HG02588 (cell line): ENCODE data around the gene WRAP53.
"Not testable (repeated sequence)": the region's sequence is repeated elsewhere in the genome, so short reads cannot be mapped to it uniquely, and the experiment has no call there.

ENCODE experiments used
- ATAC-seq: cut with Tn5 transposase; IDR thresholded peaks from one replicate; pipeline ENCODE4 v1.9.1; 2021; ENCODE audit warnings: mild to moderate bottlenecking, moderate library complexity; ENCODE audit not compliant: unreplicated experiment

WRAP53 gene

GRCh38 chr17:7687908-7688807, at the start of gene WRAP53:
WRAP53 (plus strand) TSS chr17:7688477; CDS start chr17:7688649, 172 bp downstream.
- peak; percentile 57 for ATAC-seq

GRCh38 chr17:7640783-7641182, 47.5 kb upstream of the WRAP53 start:
- no peak for ATAC-seq

- not testable (repeated sequence) for ATAC-seq
These were observed 46.6 kb upstream of the WRAP53 start for GRCh38 chr17:7641635-7642034.

- ATAC-seq: no peak
These were observed 43.5 kb upstream of the WRAP53 start for GRCh38 chr17:7644775-7645174.

- no peak for ATAC-seq
These were observed 41.8 kb upstream of the WRAP53 start for GRCh38 chr17:7646457-7646856.

- no peak for ATAC-seq
These were observed 41.3 kb upstream of the WRAP53 start for GRCh38 chr17:7647018-7647417.

- peak; percentile 42 for ATAC-seq
These were observed 37.7 kb upstream of the WRAP53 start, which contains the start of gene ATP1B2 for GRCh38 chr17:7650509-7651096. ATP1B2 (plus strand) TSS chr17:7650926; CDS start chr17:7651519, 593 bp downstream.

- ATAC-seq: no peak
These were observed 37.1 kb upstream of the WRAP53 start for GRCh38 chr17:7651097-7651664.

- no peak for ATAC-seq
These were observed 36.5 kb upstream of the WRAP53 start for GRCh38 chr17:7651665-7652387.

GRCh38 chr17:7652388-7653356, 35.6 kb upstream of the WRAP53 start:
- no peak for ATAC-seq

GRCh38 chr17:7654832-7655540, 33.3 kb upstream of the WRAP53 start:
- ATAC-seq: no peak

- ATAC-seq: no peak
These were observed 32.8 kb upstream of the WRAP53 start for GRCh38 chr17:7655541-7655840.

GRCh38 chr17:7656958-7657609, 31.2 kb upstream of the WRAP53 start:
- no peak for ATAC-seq

GRCh38 chr17:7667656-7668406, 20.4 kb upstream of the WRAP53 start:
- no peak for ATAC-seq

GRCh38 chr17:7668482-7668881, 19.8 kb upstream of the WRAP53 start:
- no peak for ATAC-seq

- ATAC-seq: no peak
These were observed 15.0 kb upstream of the WRAP53 start for GRCh38 chr17:7673239-7673638.

- no peak for ATAC-seq
These were observed 13.3 kb upstream of the WRAP53 start for GRCh38 chr17:7674934-7675333.

GRCh38 chr17:7676533-7676932, 11.7 kb upstream of the WRAP53 start:
- ATAC-seq: no peak
